GM10266 (cell line): ENCODE results near the gene CELF5.
A peak's percentile ranks its signal among the peaks of the same experiment; 100 is the strongest.

Experiments
- DNase-seq: peaks from one replicate; pipeline ENCODE4 v3.0.0; 2012; ENCODE audit errors: extremely low spot score
- TF ChIP-seq, protein P1 (sequence below): IDR thresholded peaks from 2 replicates; pipeline ENCODE4 v1.5.1; 2012; ENCODE audit warnings: mild to moderate bottlenecking, low read depth; ENCODE audit not compliant: control insufficient read depth, insufficient read depth; ENCODE audit errors: missing control alignments

Gene CELF5

DNA sequence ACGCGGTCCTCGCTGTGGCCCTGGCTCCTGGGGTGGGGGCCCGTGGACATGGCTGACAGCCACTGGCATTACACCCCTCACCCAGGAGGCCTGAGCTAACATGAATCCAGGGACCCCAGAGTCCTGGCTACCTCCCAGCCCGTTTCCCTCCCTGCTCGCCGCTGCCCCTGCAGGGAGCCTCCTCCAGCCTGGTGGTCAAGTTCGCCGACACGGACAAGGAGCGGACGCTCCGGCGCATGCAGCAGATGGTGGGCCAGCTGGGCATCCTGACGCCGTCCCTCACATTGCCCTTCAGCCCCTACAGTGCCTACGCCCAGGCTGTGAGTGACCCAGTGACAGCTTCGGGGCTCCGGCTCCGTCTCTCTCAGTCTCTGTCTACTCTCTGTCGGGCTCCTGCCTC lies 56.6 kb downstream of the CELF5 start:
- no peak for DNase-seq
- TF ChIP-seq, protein P1, sequence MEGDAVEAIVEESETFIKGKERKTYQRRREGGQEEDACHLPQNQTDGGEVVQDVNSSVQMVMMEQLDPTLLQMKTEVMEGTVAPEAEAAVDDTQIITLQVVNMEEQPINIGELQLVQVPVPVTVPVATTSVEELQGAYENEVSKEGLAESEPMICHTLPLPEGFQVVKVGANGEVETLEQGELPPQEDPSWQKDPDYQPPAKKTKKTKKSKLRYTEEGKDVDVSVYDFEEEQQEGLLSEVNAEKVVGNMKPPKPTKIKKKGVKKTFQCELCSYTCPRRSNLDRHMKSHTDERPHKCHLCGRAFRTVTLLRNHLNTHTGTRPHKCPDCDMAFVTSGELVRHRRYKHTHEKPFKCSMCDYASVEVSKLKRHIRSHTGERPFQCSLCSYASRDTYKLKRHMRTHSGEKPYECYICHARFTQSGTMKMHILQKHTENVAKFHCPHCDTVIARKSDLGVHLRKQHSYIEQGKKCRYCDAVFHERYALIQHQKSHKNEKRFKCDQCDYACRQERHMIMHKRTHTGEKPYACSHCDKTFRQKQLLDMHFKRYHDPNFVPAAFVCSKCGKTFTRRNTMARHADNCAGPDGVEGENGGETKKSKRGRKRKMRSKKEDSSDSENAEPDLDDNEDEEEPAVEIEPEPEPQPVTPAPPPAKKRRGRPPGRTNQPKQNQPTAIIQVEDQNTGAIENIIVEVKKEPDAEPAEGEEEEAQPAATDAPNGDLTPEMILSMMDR, result no peak

DNA sequence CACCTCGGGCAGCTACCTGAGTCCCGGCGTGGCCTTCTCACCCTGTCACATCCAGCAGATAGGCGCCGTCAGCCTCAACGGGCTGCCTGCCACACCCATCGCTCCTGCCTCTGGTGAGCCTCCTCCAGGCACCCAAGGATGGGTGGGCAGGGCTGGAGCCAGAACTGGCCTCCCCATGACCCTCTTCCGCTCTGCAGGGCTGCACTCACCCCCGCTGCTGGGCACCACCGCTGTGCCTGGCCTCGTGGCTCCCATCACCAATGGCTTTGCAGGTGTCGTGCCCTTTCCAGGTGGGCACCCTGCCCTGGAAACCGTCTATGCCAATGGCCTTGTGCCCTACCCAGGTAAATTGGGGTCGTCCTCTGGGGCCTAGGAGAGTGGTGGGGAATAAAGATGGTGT lies 57.7 kb downstream of the CELF5 start:
- no peak for DNase-seq
- TF ChIP-seq, protein P1, result no peak

DNA sequence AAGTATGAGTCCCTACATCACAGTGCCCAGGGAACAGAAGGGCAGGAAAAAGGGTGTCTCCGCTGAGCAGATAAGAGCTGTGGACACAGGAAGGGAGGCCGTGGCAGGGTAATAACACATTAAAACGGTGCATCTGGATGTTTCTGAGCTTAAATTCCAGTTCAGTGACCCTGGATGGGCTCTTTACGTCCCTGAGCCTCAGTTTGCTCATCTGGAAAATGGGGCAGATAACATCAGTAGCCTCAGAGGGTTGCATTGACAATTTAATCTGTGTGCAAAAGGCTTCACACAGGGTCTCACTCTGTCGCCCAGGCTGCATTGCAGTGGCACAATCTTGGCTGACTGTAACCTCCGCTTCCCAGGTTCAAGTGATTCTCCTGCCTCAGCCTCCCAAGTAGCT lies 58.1 kb downstream of the CELF5 start:
- TF ChIP-seq, protein P1, result no peak
- no peak for DNase-seq

DNA sequence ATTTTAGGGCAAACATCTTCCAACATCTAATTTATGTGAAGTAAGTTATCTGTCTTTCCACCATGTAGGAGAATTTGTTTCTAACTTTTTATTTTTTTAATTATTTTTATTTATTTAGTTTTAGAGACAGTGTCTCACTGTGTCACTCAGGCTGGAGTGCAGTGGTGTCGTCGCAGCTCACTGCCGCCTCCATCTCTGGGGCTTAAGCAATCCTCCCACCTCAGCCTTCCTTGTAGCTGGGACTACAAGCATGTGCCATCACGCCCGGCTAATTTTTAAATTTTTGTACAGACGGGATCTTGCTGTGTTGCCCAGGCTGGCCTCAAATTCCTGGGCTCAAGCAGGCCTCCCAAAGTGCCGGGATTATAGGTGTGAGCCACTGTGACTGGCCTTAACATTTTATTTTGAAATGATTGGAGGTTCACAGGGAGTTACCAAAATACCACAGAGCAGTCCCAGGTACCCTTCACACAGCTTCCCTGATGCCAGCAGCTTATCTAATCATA lies 58.8 kb downstream of the CELF5 start:
- DNase-seq, result no peak
- TF ChIP-seq, protein P1, result no peak

DNA sequence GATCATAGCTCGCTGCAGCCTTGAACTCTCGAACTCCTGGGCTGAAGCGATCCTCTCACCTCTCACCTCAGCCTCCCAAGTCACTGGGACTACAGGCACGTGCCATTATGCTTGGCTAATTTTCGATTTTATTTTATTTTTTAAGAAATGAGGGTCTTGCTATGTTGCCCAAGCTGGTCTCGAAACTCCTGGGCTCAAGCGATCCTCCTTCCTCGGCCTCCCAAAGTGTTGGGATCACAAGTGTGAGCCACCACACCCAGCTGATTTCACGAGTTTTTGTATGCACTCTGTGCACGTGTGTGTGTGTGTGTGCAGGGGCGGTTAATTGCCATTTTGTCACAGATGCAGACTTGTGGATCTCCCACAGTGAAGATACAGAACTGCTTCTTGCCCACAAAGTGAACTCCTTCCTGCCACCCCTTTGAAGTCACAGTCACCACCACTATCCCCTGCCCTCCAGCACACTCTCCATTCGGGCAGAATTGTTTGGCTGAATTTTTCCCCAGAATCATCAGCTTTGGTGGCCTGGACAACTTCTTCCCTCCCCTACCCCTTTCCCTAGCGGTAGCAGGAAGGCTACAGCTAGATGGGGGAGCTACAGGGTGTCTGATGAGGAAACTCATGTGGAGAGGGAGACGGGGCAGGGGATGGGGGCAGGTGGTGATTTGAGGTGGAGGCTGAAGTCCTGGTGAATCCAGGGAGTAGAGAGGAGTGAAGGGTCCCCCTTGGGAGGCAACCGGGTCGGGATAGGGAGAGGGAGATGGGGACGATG lies 59.6 kb downstream of the CELF5 start:
- DNase-seq, result no peak
- TF ChIP-seq, protein P1, result no peak

DNA sequence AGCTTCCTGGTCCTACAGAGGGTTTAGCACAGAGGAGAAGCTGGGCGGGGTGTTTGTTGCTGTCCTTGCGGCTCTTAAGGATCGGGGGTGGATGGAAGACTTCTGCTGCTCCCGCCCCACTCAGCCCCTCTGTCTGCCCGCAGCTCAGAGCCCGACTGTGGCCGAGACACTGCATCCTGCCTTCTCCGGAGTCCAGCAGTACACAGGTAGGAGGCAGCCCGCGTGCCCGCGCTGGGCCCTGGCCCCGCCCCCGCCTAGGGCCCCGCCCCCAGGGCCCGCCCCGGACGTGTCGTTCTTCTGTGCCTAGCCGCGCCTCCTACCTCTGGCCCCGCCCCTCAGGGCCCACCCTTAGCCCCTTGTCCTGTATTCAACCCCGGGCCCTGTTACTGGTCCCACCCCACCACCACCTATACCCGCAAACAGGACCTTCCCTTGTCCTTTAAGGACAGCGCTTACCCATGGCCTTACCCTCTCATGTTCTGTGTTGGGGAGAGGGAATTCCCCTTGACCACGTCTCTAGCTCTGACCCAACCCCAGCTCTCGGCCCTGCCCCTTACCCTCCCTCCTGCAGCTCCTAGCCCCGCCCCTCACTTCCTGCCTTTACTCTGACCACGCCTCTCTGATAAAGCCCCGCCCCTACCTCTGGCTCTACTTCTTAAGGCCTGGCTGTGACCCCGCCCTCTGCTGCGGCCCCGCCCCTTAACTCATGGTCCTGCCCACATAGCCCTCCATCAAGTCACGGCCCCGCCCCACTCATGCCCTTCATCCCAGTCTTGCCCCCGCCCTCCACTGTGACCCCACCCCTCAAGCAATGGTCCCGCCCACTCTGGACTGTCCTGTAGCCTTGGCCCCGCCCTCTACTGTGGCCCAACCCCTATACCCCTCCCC lies 60.5 kb downstream of the CELF5 start:
- DNase-seq, result peak; percentile 91
- TF ChIP-seq, protein P1, result no peak

DNA sequence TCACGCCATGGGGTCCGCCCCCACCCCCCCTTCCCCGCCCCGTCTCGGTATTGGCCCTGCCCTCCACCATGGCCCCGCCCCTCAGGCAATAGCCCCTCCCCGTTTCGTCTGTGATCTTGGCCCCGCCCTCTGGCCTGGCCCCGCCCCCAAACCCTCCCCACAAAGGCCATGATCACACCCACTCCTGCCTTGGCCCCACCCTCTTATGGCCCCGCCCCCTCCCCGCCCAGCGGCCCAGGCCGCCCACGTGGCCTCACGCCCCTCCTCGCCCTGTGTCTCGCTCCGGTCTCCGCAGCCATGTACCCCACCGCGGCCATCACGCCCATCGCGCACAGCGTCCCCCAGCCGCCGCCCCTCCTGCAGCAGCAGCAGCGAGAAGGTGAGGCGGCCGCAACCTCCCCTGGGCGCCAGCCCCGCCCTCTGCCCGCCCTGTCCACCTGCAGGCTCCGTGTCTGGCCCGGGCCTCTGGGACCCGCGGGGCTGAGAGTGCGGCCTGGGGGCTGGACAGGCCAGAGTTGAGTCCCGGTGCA lies 61.3 kb downstream of the CELF5 start:
- peak; percentile 88 for DNase-seq
- TF ChIP-seq, protein P1, result no peak
